ENCODE data around the gene SRD5A1. TPM values are rescaled to one million over a fixed set of nuclear protein-coding genes. Genes with fewer than 3 reads are reported as not detected.

The SRD5A1 gene
- total RNA-seq, 4 donors from 2014 or later = 34.1 to 126 (median 80.1) TPM

GRCh38 chr5:6603643-6604042 lies 29.6 kb upstream of the SRD5A1 start:
- H3K27ac ChIP-seq = no peak overlapping the region
- WGBS, 2 donors = 90 to 100% methylated on average over 4 to 5 of the region's 5 CpGs
- no peak for DNase-seq

GRCh38 chr5:6604341-6604740 lies 28.9 kb upstream of the SRD5A1 start:
- Histone ChIP-seq H3K36me3 (peaks cover 17 to 100% (median 52%) of the 10 kb centered on the region in 3 donors), H3K4me1 (no peaks in the 10 kb centered on the region), H3K27ac (no peak overlapping the region), H3K4me3 (no peak overlapping the region), H3K9me3 (no peaks in the 10 kb centered on the region), H3K27me3 (no peaks in the 10 kb centered on the region)
- 93 to 96% methylated on average over 6 of the region's 6 CpGs for WGBS, 2 donors
- no peak for DNase-seq
- intact Hi-C loops (cut with DNase I) = no loop called here
- no peak for TF ChIP-seq POLR2A (IDR thresholded peaks at IDR 0.05)
- TF ChIP-seq, protein P1, sequence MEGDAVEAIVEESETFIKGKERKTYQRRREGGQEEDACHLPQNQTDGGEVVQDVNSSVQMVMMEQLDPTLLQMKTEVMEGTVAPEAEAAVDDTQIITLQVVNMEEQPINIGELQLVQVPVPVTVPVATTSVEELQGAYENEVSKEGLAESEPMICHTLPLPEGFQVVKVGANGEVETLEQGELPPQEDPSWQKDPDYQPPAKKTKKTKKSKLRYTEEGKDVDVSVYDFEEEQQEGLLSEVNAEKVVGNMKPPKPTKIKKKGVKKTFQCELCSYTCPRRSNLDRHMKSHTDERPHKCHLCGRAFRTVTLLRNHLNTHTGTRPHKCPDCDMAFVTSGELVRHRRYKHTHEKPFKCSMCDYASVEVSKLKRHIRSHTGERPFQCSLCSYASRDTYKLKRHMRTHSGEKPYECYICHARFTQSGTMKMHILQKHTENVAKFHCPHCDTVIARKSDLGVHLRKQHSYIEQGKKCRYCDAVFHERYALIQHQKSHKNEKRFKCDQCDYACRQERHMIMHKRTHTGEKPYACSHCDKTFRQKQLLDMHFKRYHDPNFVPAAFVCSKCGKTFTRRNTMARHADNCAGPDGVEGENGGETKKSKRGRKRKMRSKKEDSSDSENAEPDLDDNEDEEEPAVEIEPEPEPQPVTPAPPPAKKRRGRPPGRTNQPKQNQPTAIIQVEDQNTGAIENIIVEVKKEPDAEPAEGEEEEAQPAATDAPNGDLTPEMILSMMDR (IDR thresholded peaks at IDR 0.05) = no peak

More at GRCh38 chr5:6603643-6604042, 29.6 kb upstream of the SRD5A1 start:
- intact Hi-C loops (cut with DNase I) = no loop called here
- peaks cover 17 to 100% (median 46%) of the 10 kb centered on the region in 3 donors for H3K36me3 ChIP-seq
- H3K4me3 ChIP-seq = no peak overlapping the region
- no peaks in the 10 kb centered on the region for H3K4me1 ChIP-seq
- H3K9me3 ChIP-seq = no peaks in the 10 kb centered on the region
- TF ChIP-seq POLR2A (IDR thresholded peaks at IDR 0.05) = no peak
- TF ChIP-seq, protein P1 (IDR thresholded peaks at IDR 0.05) = no peak
- H3K27me3 ChIP-seq = no peaks in the 10 kb centered on the region

DNA sequence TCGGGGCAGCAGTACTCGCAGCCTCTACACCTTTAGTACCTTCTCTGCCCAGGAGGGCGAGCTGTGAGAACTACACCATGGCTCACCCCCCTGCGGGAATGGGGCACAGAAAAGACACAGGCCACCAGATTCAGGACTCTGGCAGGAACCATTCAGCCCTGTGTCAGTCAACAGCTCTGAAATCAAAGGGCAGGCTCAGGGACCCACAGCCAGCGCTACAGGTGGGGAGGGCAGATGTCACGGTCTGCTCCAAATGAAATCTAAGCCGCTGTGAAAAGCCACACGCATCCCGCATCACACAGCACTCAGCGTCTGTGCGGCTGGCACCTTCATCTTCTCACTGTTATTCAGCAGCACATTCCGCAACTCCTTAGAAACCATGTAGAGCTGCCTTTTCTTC lies 28.3 kb upstream of the SRD5A1 start:
- WGBS, 2 donors = 92 to 94% methylated on average over 10 to 12 of the region's 12 CpGs

GRCh38 chr5:6606884-6607558 lies 26.2 kb upstream of the SRD5A1 start:
- Histone ChIP-seq H3K36me3 (peaks cover 18 to 100% (median 51%) of the 10 kb centered on the region in 3 donors), H3K9me3 (no peaks in the 10 kb centered on the region), H3K4me3 (no peak overlapping the region), H3K27ac (no peak overlapping the region), H3K27me3 (no peaks in the 10 kb centered on the region), H3K4me1 (no peaks in the 10 kb centered on the region)
- no peak for TF ChIP-seq POLR2A (IDR thresholded peaks at IDR 0.05)
- TF ChIP-seq, protein P1 (IDR thresholded peaks at IDR 0.05) = no peak
- 89% methylated on average over 9 of the region's 9 CpGs for WGBS, 2 donors
- intact Hi-C loops (cut with DNase I) = no loop called here
- DNase-seq = no peak

More for the DNA sequence above, 28.3 kb upstream of the SRD5A1 start:
- no peak overlapping the region for H3K4me3 ChIP-seq
- H3K27ac ChIP-seq = no peak overlapping the region
- H3K9me3 ChIP-seq = no peaks in the 10 kb centered on the region
- H3K27me3 ChIP-seq = no peaks in the 10 kb centered on the region
- H3K36me3 ChIP-seq = peaks cover 20 to 100% (median 50%) of the 10 kb centered on the region in 3 donors
- DNase-seq = no peak
- no peaks in the 10 kb centered on the region for H3K4me1 ChIP-seq
- TF ChIP-seq POLR2A (IDR thresholded peaks at IDR 0.05) = no peak
- TF ChIP-seq, protein P1 (IDR thresholded peaks at IDR 0.05) = no peak
- intact Hi-C loops (cut with DNase I) = no loop called here

DNA sequence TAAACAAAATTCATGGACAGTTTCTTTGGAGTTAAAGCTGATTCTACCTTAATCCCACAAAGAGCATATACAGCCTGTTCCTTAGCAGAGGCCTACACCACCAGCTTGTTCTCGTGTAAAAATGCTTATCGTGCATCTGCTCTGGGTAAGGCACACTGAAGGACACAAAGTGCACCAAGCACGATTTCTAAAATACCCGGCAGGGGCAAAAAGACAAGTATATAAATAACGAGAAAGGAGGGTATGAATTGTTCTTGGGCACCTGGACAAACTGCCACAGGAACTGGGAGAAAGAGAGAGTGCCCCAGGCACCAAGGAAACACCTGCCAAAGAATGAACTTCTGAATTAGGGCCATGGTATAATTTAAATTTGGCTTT lies 25.7 kb upstream of the SRD5A1 start:
- 79 to 85% methylated on average over 5 of the region's 5 CpGs for WGBS, 2 donors
- H3K27ac ChIP-seq = no peak overlapping the region
- intact Hi-C loops (cut with DNase I) = no loop called here
- H3K4me1 ChIP-seq = no peaks in the 10 kb centered on the region
- H3K27me3 ChIP-seq = no peaks in the 10 kb centered on the region
- H3K36me3 ChIP-seq = peaks cover 17 to 100% (median 53%) of the 10 kb centered on the region in 3 donors
- H3K9me3 ChIP-seq = no peaks in the 10 kb centered on the region
- TF ChIP-seq POLR2A (IDR thresholded peaks at IDR 0.05) = no peak
- TF ChIP-seq, protein P1 (IDR thresholded peaks at IDR 0.05) = no peak
- H3K4me3 ChIP-seq = no peak overlapping the region
- DNase-seq = no peak
